GM21515 (cell line): Measurements from ENCODE around the gene GK2.

Source experiments
- ATAC-seq: cut with Tn5 transposase; IDR thresholded peaks from one replicate; pipeline ENCODE4 v1.9.1; 2021; ENCODE audit not compliant: unreplicated experiment

Gene GK2

DNA sequence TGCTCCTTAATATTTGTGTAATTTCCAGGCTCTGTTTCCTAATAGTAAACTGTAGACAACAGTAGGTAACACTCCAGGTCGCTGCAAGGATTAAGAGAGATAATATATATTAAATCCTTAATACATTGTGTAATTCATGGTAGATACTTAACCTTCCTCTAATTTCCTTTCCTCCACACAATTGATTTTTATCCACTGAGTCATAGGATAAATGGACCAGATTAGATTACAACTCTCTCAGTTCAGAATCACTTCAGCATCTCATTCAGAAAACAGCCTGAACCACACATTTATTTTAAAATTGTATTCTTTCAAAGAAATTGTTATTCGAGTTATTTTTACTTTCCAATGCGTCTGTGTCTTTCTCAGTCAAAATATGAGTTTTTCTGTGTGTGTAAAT, 17.1 kb downstream of the GK2 start:
- no peak for ATAC-seq

DNA sequence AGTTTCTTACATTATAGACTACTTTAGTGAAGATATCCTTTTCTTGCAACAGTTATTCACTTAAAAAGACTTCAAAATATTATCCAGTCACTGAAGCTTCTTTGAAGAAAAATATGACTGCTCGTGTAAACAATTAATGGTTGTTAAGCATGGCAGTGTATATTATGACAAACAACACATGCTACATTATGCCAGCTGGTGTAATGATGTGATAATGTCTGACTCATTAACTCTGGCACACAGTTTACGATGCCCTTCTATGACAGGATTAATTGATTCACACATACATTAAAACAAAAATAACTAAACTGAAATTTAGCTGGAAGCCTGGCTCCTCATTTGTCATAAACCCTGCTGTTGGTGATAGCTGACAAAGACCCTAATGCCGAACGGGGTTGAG, 22.4 kb downstream of the GK2 start:
- ATAC-seq = no peak

DNA sequence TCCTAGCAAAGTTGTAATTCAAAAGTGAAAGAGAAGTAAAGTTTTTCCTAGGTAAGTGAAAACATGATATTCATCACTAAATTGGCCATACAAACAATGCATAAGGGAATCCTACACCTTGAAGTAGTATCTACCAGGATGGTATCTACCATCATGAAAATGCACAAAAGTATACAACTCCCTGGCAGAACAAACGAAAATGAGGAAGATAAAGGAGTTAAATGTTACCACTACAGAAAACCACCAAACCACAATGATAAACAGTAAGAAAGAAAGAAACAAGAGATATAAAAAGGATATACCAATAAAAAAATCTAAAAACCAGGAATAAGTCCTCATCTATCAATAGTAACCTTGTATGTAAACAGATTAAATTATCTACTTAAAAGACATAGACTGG, 26.9 kb downstream of the GK2 start:
- ATAC-seq = no peak

GRCh38 chr4:79370026-79370425, 38.0 kb downstream of the GK2 start:
- ATAC-seq = no peak

DNA sequence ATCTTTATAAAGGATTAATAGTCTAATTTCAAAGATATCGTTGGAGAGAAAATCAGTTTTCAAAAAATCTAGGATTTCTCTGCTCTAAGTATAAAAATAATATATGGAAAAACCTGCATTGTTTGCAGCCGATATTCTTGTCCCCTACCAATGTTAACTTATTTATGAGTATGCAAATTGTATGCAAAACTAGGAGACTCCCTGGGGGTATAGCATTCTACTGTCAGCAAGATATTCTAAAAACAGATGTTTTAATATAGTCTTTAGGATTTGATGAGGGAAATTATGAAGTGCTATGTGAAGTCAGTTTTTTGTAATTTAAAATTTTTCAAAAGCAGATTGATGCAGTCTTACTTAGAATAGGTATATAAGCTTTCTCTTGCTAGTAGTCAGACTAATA, 40.9 kb downstream of the GK2 start:
- no peak for ATAC-seq

DNA sequence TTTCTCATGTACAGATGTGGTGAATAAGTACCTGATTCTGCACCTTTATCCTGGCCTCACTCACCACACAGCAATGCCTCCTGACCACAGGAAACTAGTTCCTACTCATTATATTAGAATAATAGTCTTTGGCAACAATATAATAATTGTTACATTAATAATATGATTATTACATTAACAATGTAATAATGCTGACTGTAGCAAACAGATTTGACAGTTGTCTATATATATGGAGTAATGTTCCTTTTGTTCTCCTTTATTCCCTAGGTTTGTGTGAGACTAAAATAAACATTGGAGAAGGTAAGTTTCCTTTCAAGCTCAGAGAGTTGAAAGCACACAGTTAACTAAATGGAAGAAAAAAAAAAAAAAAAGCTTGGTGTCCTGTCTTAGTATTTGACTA, 41.6 kb downstream of the GK2 start:
- no peak for ATAC-seq

DNA sequence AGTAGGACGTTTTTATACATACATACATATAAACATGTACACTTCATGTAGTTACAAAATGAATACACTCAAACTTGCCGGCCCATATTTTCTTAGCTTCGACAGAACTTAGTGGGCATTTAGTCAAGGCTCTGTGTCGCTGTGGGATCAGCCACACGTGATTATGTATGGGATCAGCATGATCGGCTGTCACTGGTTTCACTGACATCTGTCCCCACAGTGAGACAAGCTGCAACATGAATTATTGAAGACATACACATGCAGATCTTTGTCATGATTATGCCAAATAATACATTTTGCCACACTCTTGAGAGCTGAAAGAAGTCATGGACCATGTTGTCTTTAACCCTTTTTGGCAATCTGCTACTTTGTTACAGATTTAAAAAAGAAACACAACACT, 44.0 kb downstream of the GK2 start:
- ATAC-seq = no peak

DNA sequence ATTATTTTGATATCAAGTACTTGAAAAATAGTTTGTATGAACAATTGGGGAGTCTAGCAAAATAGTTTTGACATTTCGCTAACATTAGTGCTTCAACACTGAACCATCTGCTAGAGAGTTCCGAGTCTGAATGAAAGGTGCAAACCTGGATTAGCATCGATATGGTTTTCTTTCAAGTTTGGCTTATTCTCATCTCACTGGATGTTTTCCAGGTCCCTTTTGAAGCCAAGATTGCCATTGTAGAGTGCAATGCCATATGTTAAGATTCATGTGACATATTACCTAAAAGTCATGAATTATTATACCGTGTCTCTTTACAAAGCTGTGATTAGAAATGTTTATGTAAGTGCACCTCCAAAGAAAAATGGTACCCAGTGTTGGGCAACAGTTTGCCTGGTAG, 45.4 kb downstream of the GK2 start:
- no peak for ATAC-seq

GRCh38 chr4:79360006-79360405, 48.0 kb downstream of the GK2 start:
- ATAC-seq = no peak

GRCh38 chr4:79358438-79358837, 49.6 kb downstream of the GK2 start:
- ATAC-seq = no peak

DNA sequence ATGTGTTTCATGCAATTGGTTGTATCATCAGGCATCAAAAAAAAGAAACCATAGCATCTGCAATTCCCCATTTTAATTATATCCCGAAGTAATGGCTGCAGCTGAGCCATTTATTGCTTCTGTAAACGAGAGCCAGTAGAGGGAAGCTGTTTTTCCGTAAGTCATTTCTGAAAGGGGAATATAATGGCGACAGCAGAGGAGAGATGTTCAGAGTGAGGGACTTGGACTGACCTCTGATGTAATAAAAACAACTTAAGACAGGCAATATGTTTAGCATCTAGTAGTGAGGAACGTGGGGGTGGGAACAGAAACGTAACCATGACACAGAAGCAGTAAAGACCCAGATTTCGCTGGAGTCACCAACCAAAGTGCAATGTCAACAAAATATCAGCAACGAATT, 50.7 kb downstream of the GK2 start:
- ATAC-seq = no peak
